Motor neuron (in vitro differentiated cells): Measurements from ENCODE around the gene UQCRC2. TPM values are rescaled to one million over a fixed set of nuclear protein-coding genes. Genes with fewer than 3 reads are reported as not detected.
"Not testable (repeated sequence)": the region's sequence is repeated elsewhere in the genome, so short reads cannot be mapped to it uniquely, and the experiment has no call there.

Experiments used
- ATAC-seq, 8 experiments: fragments of 200-7000 bp; cut with Tn5 transposase; replicated peaks in 6 of 8; 2 replicates each; pipeline ENCODE4 v1.8.0; 2021; ENCODE audit warnings: mild to moderate bottlenecking in 8 of 8, moderate library complexity in 8 of 8
- H3K27ac ChIP-seq, 2 donors: fragments of 250-450 bp; sonication (Bioruptor Pico); 2 replicates each; pipeline ENCODE4 v1.9.0; 2021; ENCODE audit warnings: antibody characterized with exemption in 2 of 2, mild to moderate bottlenecking in 2 of 2, moderate library complexity in 1 of 2
- H3K4me1 ChIP-seq, 2 donors: fragments of 250-450 bp; sonication (Bioruptor Pico); replicated peaks in 1 of 2; 2 replicates each; pipeline ENCODE4 v1.6.1; 2021; ENCODE audit warnings: antibody characterized with exemption in 2 of 2, mild to moderate bottlenecking in 2 of 2, moderate library complexity in 1 of 2
- H3K4me3 ChIP-seq, 5 donors: fragments of 250-450 bp; sonication (Bioruptor Pico); 2 replicates each; pipeline ENCODE4 v1.9.0; 2021; ENCODE audit warnings: antibody characterized with exemption in 5 of 5, mild to moderate bottlenecking in 5 of 5, moderate library complexity in 4 of 5
- WGBS, 10 experiments: fragments of 450-650 bp; shearing (Covaris generic); methylation state at CpG; one replicate each; pipeline ENCODE4 v1.0.0; 2022; 5-methylcytosine and 5-hydroxymethylcytosine counted together
- in situ Hi-C, 9 experiments: fragments of 400-800 bp; cut with MboI; loops; one replicate each; pipeline ENCODE4 v1.15.0; 2021; ENCODE audit warnings: low sequenced_read_pairs in 9 of 9, low pct_unique_long_range_greater_than_20kb in 2 of 9; ENCODE audit not compliant: unreplicated experiment in 9 of 9
- total RNA-seq, 8 experiments: library from RNA; unstranded; fragments of 300-600 nt; gene quantifications; 2 replicates each; pipeline versions ENCODE4 v1.2.3 to v1.2.4, GENCODE V29; 2022

The UQCRC2 gene
- 100 to 1,000 TPM; 193 to 384 (median 275) TPM for total RNA-seq

DNA sequence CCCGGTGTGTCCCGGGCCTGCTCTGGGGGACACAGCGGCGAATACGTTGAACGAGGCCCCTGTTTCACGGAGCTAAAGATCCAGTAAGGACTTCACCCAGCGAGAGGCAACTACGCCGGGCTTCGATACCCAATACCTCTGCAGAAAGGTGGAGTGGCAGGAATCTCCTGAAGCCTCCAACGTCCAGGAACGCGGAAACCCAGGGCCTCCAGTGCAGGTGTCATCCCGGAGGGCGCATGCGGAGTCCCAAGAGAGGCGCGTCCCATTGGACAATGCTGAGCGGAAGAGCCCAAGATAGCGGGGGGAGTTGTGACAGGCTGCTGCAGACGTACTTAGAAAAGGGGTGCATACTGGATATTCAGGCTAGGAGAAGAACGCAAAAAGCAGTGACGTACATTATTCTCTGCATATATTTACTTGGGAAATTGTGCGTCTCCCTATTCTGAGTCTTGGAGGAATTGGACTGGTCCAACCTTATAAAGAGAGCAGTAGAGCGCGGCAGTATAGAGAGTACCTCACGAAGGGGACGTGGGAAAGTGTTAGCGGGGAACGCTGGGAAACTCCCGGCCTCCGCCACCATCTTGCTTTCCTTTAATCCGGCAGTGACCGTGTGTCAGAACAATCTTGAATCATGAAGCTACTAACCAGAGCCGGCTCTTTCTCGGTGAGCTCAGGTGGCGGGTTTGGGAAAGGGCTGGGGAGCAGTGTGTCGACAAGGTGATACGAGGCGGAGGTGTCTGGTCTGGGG is at the start of gene UQCRC2:
Gene UQCRC2 (plus strand): TSS at position 569 of the 748 bp plus-strand sequence. CDS start 63 bp downstream, at position 632.
- 0 to 2% (median 0%) methylated on average over 1 to 28 of the region's 41 CpGs; no CpG with 5 or more reads in 1 of the 10 experiments for WGBS, 10 experiments
- Histone ChIP-seq H3K4me3 (peak within 1 kb of the TSS; percentile 76 to 96 (median 89)), H3K4me1 (peaks cover 5 to 15% of the 10 kb centered on the region in 2 donors), H3K27ac (peak within 1 kb of the TSS; percentile 98 to 100)
- ATAC-seq: peak; percentile 89 to 96 (median 95)
- in situ Hi-C loops: no loop called here

DNA sequence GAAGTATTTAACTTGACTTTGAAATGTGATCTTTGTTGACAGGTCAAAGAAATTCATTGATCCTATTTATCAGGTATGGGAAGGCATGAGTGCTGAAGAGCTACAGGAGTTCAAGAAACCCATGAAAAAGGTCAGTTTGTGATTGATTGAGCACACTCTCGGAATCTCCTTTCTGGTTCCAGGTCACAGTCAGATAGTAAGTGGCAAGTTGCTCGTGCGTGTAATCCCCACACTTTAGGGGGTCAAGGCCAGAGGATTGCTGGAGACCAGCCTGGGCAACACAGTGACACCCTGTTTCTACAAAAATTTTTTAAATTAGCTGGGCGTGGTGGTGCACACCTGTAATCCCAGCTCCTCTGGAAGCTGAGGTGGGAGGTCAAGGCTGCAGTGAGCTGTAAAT is 20.5 kb upstream of the UQCRC2 start:
- in situ Hi-C loops, ATAC-seq, H3K4me1 ChIP-seq, H3K27ac ChIP-seq, H3K4me3 ChIP-seq: not testable (repeated sequence)
- WGBS, 10 experiments: no CpG with 5 or more reads among the region's 4 CpGs

DNA sequence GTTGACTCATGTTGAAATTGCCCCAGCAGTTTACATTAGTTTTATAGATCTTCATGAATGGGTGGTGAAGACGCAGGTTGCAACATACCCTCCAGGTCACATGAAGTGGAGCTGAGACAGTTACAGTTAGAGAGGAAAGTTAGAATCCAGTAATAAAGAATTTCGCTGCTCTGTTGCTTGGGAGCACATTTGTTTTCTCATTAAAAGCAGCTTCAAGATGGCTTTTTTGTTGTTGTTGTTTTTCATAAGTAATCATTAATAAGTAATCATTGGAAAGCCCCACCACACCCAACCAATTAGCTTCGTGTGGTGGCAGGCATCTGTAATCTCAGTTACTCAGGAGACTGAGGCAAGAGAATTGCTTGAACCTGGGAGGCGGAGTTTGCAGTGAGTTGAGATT is 19.8 kb upstream of the UQCRC2 start:
- 100% methylated on average over 1 of the region's 4 CpGs; no CpG with 5 or more reads in 9 of the 10 experiments for WGBS, 10 experiments
- H3K27ac ChIP-seq, in situ Hi-C loops, H3K4me3 ChIP-seq, H3K4me1 ChIP-seq: not testable (repeated sequence)
- peak in 2 of 8 experiments; percentile 24 to 26 for ATAC-seq

DNA sequence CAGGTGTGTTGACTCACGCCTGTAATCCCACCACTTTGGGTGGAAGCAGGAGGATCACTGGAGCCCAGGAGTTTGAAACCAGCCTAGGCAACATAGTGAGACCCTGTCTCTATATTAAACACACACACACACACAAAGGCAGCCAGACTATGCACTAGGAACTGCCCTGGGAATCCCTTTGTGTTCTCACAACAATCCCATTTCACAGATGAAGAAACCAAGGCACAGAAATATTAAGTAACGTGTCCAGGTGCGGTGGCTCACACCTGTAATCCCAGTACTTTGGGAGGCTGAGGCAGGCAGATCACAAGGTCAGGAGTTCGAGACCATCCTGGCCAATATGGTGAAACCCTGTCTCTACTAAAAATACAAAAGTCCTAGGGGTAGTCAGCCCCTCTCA is 19.4 kb upstream of the UQCRC2 start:
- 0 to 20% methylated on average over 1 of the region's 4 CpGs; no CpG with 5 or more reads in 8 of the 10 experiments for WGBS, 10 experiments
- in situ Hi-C loops, H3K27ac ChIP-seq, ATAC-seq, H3K4me1 ChIP-seq, H3K4me3 ChIP-seq: not testable (repeated sequence)

DNA sequence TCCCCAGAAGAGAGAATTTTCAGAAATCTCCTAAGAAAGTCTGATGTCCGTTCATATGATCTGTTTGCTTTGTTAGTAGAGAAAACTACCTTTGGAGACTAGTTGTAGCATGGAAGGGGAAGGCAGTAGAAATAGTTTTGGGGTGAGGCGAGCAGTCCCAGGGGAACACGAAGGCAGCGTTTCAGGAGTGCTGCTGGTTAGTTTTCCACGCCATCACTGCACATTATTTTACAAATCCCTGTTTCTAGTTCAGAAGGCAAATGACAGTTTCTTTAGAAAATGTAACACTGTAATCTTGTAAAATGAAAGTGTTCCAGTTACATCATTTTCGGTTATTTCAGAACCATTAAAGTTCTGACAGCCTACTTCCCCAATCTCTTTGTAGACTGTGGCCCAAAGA is 16.9 kb upstream of the UQCRC2 start:
- H3K27ac ChIP-seq, H3K4me1 ChIP-seq, ATAC-seq, H3K4me3 ChIP-seq, in situ Hi-C loops: not testable (repeated sequence)
- 0 to 100% (median 40%) methylated on average over 1 of the region's 6 CpGs; no CpG with 5 or more reads in 7 of the 10 experiments for WGBS, 10 experiments

DNA sequence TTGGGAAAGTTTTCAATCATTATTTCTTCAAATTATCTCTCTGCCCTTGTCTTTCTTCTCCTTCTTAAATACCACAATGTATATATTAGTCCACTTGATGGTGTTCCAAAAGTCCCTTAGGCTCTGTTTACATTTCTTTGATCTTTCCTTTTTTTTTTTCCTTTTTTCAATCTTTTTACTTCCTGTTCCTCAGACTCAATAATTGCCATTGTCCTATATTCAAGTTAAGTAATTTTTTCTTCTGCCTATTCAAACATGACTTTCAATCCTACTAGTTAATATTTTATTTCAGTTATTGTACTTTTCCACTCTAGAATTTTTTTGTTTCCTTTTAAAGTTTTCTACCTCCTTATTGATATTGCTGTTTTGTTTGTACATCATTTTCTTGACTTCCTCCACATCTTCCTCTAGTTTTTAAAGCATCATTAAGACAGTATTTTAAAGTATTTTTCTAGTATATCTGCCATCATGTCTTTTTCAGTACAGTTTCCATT is 15.8 kb upstream of the UQCRC2 start:
- in situ Hi-C loops: no loop called here
- no peaks in the 10 kb centered on the region for H3K4me1 ChIP-seq

DNA sequence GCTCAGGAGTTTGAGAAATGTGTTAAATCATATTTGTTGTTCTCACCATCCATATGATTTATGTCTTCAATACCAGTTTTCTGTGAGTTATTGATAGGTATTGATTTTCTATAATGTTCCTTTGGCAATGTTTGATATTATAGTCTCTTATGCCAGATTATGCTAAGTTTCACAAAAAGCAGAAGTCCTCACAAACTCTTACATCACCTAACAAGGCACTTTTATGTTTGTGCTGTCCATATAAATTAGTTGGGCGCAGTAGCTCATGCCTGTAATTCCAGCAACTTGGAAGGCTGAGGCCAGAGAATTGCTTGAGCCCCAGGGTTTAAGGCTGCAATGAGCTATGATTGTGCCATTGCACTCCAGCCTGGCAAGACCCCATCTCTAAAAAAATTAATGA is 12.6 kb upstream of the UQCRC2 start:
- in situ Hi-C loops: no loop called here
- Histone ChIP-seq H3K27ac (no peak overlapping the region), H3K4me1 (no peaks in the 10 kb centered on the region), H3K4me3 (no peak overlapping the region)
- ATAC-seq: no peak
- WGBS, 10 experiments: 60 to 100% (median 100%) methylated on average over 1 of the region's 1 CpG; no CpG with 5 or more reads in 5 of the 10 experiments

More for the DNA sequence above, 15.8 kb upstream of the UQCRC2 start:
- H3K27ac ChIP-seq: no peak overlapping the region
- H3K4me3 ChIP-seq: no peak overlapping the region
- ATAC-seq: no peak

DNA sequence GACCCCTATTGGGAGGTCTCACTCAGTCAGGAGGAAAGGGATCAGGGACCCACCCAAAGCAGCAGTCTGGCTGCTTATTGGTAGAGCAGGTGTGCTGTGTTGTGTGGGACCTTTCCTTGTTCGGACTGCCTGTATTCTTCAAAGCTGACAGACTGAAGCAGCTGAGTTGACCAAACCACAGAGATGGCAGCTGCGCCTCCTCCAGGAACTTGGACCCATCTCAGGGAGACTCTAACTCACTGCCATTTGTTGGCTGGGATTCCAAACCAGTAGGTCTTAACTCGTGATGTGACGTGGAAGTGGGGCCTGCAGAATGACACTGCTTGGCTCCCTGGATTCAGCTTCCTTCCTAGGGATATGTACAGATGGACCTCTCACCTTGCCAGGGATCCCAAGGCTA is 9.6 kb upstream of the UQCRC2 start:
- no peaks in the 10 kb centered on the region for H3K4me1 ChIP-seq
- WGBS, 10 experiments: 20 to 100% (median 47%) methylated on average over 1 to 3 of the region's 4 CpGs; no CpG with 5 or more reads in 5 of the 10 experiments
- ATAC-seq: no peak
- no peak overlapping the region for H3K4me3 ChIP-seq
- in situ Hi-C loops: no loop called here
- H3K27ac ChIP-seq: no peak overlapping the region

DNA sequence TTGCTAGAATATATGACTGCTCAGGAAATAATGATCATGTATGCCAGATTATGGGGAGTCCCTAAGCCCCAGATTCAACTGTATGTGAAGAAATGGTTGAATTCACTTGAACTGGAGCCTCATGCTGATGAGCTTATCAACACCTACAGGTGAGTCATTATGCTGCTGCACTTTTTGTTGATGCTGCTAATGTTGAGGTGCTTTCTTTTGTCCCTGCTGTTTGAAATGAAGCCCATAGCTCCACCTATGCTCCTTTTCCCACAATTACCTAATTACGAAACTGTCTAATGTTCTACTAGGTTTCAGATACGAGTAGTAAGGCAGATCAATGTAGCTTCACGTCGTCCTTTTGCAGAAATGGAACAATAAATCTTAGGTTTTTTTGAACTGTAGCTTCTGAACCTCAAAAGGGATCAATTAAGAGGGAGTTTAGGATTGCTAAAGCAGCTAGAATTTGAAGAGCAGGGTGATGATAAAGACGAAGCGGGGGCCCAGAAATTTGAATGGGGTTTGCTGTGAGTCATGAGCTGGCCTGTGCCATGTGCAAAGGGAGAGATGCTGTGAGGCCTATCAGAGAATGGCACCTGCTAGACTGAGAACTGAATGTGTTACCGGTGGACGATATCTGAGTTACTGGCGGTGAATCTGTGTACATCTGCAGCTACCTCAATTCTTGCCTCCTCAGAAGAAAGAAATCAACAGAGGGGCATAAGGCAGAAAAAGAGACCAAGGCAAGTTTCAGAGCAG is 6.1 kb upstream of the UQCRC2 start:
- in situ Hi-C loops: no loop called here
- ATAC-seq: no peak
- WGBS, 10 experiments: 62 to 100% (median 78%) methylated on average over 2 to 9 of the region's 9 CpGs; no CpG with 5 or more reads in 2 of the 10 experiments
- H3K4me3 ChIP-seq: no peak overlapping the region
- H3K27ac ChIP-seq: no peak overlapping the region
- H3K4me1 ChIP-seq: peaks cover 5 to 6% of the 10 kb centered on the region in 2 donors

DNA sequence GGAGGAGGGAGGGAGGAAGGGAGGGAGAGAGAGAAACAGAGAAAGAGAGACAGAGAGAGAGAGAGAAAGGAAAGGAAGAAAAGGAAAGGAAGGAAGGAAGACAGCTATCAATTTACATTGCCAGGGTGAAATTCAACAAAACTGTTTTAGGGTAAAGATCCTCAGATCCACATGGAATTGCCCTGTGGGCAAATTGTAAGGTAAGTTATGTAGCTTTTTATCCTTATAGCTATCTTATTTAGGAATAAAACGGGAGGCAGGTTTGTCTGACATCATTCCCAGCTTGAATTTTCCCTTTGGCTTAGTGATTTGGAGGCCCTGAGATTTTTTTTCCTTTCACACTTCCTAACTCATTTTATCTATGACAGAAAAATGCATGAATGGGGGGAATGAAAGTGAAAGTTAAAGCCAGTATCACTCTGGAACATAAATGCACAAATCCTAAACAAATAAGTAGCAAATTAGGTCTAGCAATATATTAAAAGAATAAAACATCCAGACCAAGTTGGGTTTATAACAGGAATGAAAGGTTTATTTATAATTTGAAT is 3.4 kb upstream of the UQCRC2 start:
- 0 to 80% (median 39%) methylated on average over 1 of the region's 1 CpG for WGBS, 10 experiments
- in situ Hi-C loops: no loop called here
- H3K4me3 ChIP-seq: no peak overlapping the region
- no peak overlapping the region for H3K27ac ChIP-seq
- no peak for ATAC-seq
- H3K4me1 ChIP-seq: peaks cover 5 to 15% of the 10 kb centered on the region in 2 donors

DNA sequence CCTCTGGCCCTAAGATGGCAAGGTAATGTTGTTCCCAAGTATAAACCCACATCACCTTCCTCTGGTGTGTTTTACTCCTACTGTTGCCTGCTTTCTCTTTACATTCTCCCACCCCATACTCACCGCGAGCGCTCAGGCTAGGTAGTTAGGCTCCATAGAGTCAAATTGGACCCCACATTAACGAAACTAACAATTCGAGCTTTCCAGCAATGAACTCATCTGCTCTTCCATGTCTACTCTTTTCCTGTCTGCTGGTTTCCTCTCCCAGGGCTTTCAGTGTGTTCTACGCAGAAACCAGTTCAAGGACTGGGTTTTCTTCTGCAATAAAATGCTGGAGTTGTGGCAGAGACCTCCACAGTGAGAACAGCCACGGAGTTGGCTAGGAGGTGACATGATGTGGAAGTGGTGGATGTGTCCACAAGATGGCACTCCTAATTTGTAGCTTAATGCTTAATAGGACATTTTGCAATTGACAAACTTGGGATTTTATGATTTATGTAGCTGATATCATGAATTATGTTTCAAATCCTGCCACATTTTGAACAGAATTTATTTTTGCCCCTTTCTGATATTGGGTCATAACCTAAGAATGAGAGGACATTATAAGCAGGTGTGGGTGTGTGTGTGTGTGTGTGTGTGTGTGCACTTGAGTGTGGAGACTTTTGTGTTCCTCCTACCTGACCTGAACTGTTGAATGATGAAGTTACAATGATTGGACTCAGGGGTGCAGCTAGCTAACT is 2.2 kb upstream of the UQCRC2 start:
- in situ Hi-C loops: no loop called here
- H3K27ac ChIP-seq: no peak overlapping the region
- no peak for ATAC-seq
- H3K4me3 ChIP-seq: no peak overlapping the region
- 50 to 100% (median 89%) methylated on average over 1 to 7 of the region's 7 CpGs; no CpG with 5 or more reads in 1 of the 10 experiments for WGBS, 10 experiments
- peaks cover 5 to 15% of the 10 kb centered on the region in 2 donors for H3K4me1 ChIP-seq

DNA sequence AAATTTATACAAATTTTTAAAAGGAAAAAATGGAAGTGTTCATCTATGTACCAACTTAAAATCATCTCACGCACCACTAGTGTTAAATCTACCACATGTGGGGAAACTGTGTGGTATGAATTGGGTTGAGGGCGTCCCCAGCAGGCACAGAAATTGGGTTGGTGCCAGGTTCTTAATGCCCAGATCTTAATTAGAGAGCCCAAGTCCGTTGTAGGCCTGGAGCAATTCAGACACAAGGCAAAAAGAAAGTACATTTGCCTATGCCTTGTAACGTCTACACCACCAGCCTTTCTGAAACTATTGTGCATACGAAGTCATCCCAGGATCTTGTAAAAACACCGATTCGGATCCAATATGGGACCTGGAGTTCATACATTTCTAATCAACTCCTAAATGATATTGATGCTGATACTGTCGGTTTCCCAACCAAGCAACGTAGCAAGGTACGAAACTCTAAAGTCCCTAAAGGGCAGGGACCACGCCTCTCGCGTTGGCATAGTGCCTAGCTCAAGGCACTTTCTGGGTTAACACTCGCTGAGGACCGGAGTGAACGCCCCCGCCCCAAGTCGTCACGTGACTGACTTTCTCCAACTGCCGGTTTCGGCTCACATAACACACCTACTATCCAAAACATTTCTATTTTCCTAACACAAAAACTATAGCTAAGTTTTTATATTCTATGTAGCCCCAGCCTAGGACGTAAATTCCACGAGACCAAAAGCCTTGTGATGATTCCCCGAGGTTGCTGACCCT is 945 bp upstream of the UQCRC2 start:
- Histone ChIP-seq H3K4me1 (peaks cover 5 to 15% of the 10 kb centered on the region in 2 donors), H3K27ac (peak overlapping the region; percentile 98 to 100), H3K4me3 (peak overlapping the region; percentile 76 to 96 (median 89))
- 0 to 100% (median 5%) methylated on average over 1 to 18 of the region's 24 CpGs; no CpG with 5 or more reads in 2 of the 10 experiments for WGBS, 10 experiments
- in situ Hi-C loops: no loop called here
- ATAC-seq: peak; percentile 55 to 63 (median 58)
